Tibial artery (tissue), 4 donors: ENCODE data around the gene HHAT.

ENCODE experiments used
- DNase-seq, 2 donors: peaks; one replicate each; pipeline ENCODE4 v3.0.0-alpha.2; 2019
- H3K27ac ChIP-seq, 2 donors: fragments of 200-600 bp; sonication (generic) in 1 of 2; 1 replicate in 1 of 2; 2 replicates in 1 of 2; pipeline ENCODE4 v1.5.1; 2018 to 2019; ENCODE audit warnings: mild to moderate bottlenecking in 1 of 2
- H3K27me3 ChIP-seq, 2 donors: fragments of 200-600 bp; sonication (generic) in 1 of 2; one replicate each; pipeline versions ENCODE4 v1.5.1 to v1.6.0; 2016 to 2019
- H3K36me3 ChIP-seq, 3 donors: fragments of 200-600 bp; sonication (generic) in 2 of 3; one replicate each; pipeline ENCODE4 v1.5.1; 2016 to 2019; ENCODE audit warnings: mild to moderate bottlenecking in 2 of 3
- H3K4me1 ChIP-seq, 4 donors: fragments of 200-600 bp; sonication (generic) in 2 of 4; 1 replicate in 3 of 4; 2 replicates in 1 of 4; pipeline ENCODE4 v1.5.1; 2016 to 2019
- H3K4me3 ChIP-seq, 2 donors: fragments of 200-600 bp; sonication (generic) in 1 of 2; 1 replicate in 1 of 2; 2 replicates in 1 of 2; pipeline ENCODE4 v1.5.1; 2018 to 2019; ENCODE audit warnings: mild to moderate bottlenecking in 2 of 2
- H3K9me3 ChIP-seq, 3 donors: fragments of 200-600 bp; sonication (generic) in 1 of 3; one replicate each; pipeline ENCODE4 v1.5.1; 2016 to 2019
- CTCF ChIP-seq, 2 experiments: fragments of 200-600 bp in 1 of 2; fragments of 450-650 bp in 1 of 2; IDR thresholded peaks; one replicate each; pipeline ENCODE4 v1.5.1; 2017 to 2019; ENCODE audit warnings: antibody characterized with exemption in 2 of 2, mild to moderate bottlenecking in 1 of 2, moderate library complexity in 1 of 2
- intact Hi-C: fragments of 100-400 bp; cut with DNase I; formaldehyde crosslinking; loops from one replicate; pipeline ENCODE4 v1.15.0; 2023; ENCODE audit warnings: low total_unique reads

The HHAT gene

GRCh38 chr1:210475806-210476205 lies 147.1 kb downstream of the HHAT start:
- intact Hi-C loops: no loop called here
- no peak overlapping the region for H3K27ac ChIP-seq

DNA sequence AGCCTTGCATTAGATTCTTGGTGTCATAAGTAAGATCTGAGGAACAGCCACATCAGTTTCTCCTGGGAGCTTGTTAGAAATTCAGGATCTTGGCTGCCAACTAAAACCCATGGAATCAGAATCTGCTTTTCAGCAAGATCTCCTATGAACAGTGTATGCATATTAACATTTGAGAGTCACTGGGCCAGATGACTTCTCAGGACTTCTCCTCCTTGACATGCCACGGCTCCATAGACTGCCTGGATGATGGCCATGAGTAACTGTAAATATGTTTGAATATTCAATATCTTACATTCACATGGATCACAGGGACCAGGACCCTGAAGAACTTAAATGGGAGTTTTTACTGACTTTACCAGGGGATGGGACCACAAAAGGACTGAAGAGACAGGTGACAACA lies 148.0 kb downstream of the HHAT start:
- Histone ChIP-seq H3K36me3 (no peaks in the 10 kb centered on the region), H3K9me3 (no peaks in the 10 kb centered on the region), H3K27ac (no peak overlapping the region), H3K27me3 (no peaks in the 10 kb centered on the region), H3K4me1 (no peaks in the 10 kb centered on the region), H3K4me3 (no peak overlapping the region)
- intact Hi-C loops: no loop called here
- no peak for DNase-seq
- TF ChIP-seq CTCF (IDR thresholded peaks at IDR 0.05): no peak

More at GRCh38 chr1:210475806-210476205, 147.1 kb downstream of the HHAT start:
- Histone ChIP-seq H3K4me1 (no peaks in the 10 kb centered on the region), H3K27me3 (no peaks in the 10 kb centered on the region), H3K36me3 (no peaks in the 10 kb centered on the region), H3K9me3 (no peaks in the 10 kb centered on the region), H3K4me3 (no peak overlapping the region)
- no peak for DNase-seq
- no peak for TF ChIP-seq CTCF (IDR thresholded peaks at IDR 0.05)

DNA sequence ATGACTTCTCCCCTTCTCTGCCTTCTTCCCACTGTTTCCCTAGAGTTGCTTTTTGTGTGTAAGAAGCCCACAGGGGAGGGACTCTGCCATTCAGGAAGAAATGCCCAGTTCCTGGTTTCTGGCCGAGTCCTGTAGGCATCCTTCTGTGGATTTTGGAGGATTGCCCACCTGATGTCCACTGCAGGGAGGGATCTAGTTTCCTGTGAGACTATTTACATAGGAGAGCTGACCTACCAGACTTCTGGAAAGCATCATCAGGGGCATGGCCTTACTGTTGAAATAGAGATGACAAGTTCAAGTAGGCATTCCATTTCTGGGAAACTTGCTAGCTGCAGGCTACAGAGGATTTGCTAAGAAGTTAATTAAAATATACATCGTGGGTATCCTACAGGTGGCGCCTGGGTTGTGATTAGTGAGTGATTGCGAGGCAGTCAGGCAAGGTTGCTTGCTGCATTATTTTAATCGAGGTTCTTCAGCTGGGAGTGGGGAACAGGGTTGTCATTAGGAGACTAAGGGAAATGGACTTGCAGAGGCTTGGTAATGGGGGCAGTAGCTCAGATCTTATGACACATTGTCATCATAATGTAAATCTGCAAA lies 148.7 kb downstream of the HHAT start:
- Histone ChIP-seq H3K4me1 (no peaks in the 10 kb centered on the region), H3K27ac (no peak overlapping the region), H3K4me3 (no peak overlapping the region), H3K27me3 (no peaks in the 10 kb centered on the region), H3K9me3 (no peaks in the 10 kb centered on the region), H3K36me3 (no peaks in the 10 kb centered on the region)
- intact Hi-C loops: no loop called here
- no peak for DNase-seq
- no peak for TF ChIP-seq CTCF (IDR thresholded peaks at IDR 0.05)

GRCh38 chr1:210478820-210479219 lies 150.1 kb downstream of the HHAT start:
- Histone ChIP-seq H3K27me3 (no peaks in the 10 kb centered on the region), H3K36me3 (no peaks in the 10 kb centered on the region), H3K9me3 (no peaks in the 10 kb centered on the region), H3K4me1 (no peaks in the 10 kb centered on the region), H3K27ac (no peak overlapping the region), H3K4me3 (no peak overlapping the region)
- TF ChIP-seq CTCF (IDR thresholded peaks at IDR 0.05): no peak
- DNase-seq: no peak
- intact Hi-C loops: no loop called here

DNA sequence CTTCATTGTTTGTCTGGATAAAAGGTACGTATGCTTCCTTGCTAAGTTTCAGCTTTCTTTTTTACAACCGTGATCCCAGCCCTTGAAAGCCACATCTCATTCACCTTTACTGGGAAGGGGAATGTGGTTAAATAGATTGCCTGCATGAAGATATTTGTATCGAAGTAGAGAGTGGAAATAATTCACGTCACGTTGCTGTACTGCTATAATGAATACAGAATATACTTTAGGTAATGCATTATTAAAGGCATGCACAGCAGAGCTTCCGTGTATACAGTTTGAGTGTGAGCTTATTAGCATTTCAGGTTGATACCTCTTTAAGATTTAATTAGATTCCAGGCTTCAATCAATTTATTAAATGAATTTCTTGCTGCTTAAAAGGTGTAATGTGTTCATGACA lies 153.8 kb downstream of the HHAT start:
- intact Hi-C loops: no loop called here
- no peak for DNase-seq
- Histone ChIP-seq H3K9me3 (no peaks in the 10 kb centered on the region), H3K36me3 (no peaks in the 10 kb centered on the region), H3K4me1 (no peaks in the 10 kb centered on the region), H3K4me3 (no peak overlapping the region), H3K27me3 (no peaks in the 10 kb centered on the region), H3K27ac (no peak overlapping the region)
- no peak for TF ChIP-seq CTCF (IDR thresholded peaks at IDR 0.05)
